ENCODE measurements around the gene PHOSPHO2. TPM values are rescaled to one million over a fixed set of nuclear protein-coding genes. Genes with fewer than 3 reads are reported as not detected.

The PHOSPHO2 gene
- total RNA-seq, 1 donor from 2014 or later = 9.6 TPM

- TF ChIP-seq, protein P1, sequence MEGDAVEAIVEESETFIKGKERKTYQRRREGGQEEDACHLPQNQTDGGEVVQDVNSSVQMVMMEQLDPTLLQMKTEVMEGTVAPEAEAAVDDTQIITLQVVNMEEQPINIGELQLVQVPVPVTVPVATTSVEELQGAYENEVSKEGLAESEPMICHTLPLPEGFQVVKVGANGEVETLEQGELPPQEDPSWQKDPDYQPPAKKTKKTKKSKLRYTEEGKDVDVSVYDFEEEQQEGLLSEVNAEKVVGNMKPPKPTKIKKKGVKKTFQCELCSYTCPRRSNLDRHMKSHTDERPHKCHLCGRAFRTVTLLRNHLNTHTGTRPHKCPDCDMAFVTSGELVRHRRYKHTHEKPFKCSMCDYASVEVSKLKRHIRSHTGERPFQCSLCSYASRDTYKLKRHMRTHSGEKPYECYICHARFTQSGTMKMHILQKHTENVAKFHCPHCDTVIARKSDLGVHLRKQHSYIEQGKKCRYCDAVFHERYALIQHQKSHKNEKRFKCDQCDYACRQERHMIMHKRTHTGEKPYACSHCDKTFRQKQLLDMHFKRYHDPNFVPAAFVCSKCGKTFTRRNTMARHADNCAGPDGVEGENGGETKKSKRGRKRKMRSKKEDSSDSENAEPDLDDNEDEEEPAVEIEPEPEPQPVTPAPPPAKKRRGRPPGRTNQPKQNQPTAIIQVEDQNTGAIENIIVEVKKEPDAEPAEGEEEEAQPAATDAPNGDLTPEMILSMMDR (IDR thresholded peaks at IDR 0.05; ENCODE audit: partially characterized antibody, unreplicated experiment) = no peak
- Mint-ChIP-seq H3K4me1 (ENCODE audit: low read depth, unreplicated experiment) (peaks cover 19% of the 10 kb centered on the region), H3K27ac (ENCODE audit: unreplicated experiment) (peak overlapping the region; percentile 93), H3K4me3 (ENCODE audit: unreplicated experiment) (peak overlapping the region; percentile 65), H3K36me3 (ENCODE audit: unreplicated experiment) (no peaks in the 10 kb centered on the region), H3K9me3 (ENCODE audit: unreplicated experiment) (peaks cover 6% of the 10 kb centered on the region), H3K27me3 (ENCODE audit: unreplicated experiment) (peaks cover 8% of the 10 kb centered on the region)
- DNase-seq = no peak
Measured at GRCh38 chr2:169715379-169716237, 21.3 kb downstream of the PHOSPHO2 start.

- Mint-ChIP-seq H3K9me3 (ENCODE audit: unreplicated experiment) (peaks cover 6% of the 10 kb centered on the region), H3K27ac (ENCODE audit: unreplicated experiment) (peak overlapping the region; percentile 93), H3K27me3 (ENCODE audit: unreplicated experiment) (peaks cover 8% of the 10 kb centered on the region), H3K36me3 (ENCODE audit: unreplicated experiment) (no peaks in the 10 kb centered on the region), H3K4me1 (ENCODE audit: low read depth, unreplicated experiment) (peaks cover 19% of the 10 kb centered on the region), H3K4me3 (ENCODE audit: unreplicated experiment) (peak overlapping the region; percentile 65)
- TF ChIP-seq, protein P1 (IDR thresholded peaks at IDR 0.05; ENCODE audit: partially characterized antibody, unreplicated experiment) = no peak
- peak; percentile 43 for DNase-seq
Measured at GRCh38 chr2:169716238-169716886, 22.1 kb downstream of the PHOSPHO2 start.

DNA sequence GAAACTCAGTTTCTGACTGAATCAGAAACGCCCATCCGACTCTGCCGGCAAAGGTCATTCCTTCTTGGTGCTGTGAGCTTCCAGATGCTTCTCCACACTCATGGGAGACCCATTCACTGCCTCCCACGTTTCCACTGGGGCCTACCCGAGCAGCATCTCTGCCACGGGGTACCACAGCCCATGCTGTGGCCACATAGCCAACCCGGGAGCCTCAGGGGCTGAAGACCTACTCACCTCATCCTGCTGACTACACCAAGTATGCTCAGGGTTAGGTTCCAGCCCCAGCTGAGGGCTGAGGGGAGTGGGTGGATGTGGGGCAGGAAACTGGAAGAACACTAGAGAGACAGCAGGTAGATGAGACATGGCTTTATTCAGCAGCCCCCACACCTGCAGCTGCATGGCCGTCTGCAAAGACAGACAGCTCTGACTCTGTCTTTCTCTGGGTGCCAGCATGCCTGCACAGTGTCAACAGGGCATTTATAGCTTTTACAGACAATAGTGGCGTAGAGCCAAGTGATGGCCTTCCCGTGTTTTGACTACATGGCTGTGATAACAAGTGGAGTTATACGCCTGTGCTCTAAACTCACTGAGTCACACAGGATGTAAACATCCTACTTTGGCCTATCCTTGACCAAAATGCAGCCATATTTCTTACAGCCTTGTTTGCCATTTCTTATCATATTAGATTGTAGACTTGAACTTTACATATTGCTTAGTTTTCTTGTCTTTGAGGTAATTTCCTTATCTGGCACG, 22.8 kb downstream of the PHOSPHO2 start:
- Mint-ChIP-seq H3K4me1 (ENCODE audit: low read depth, unreplicated experiment) (peaks cover 19% of the 10 kb centered on the region), H3K4me3 (ENCODE audit: unreplicated experiment) (no peak overlapping the region), H3K36me3 (ENCODE audit: unreplicated experiment) (no peaks in the 10 kb centered on the region), H3K9me3 (ENCODE audit: unreplicated experiment) (peaks cover 6% of the 10 kb centered on the region), H3K27ac (ENCODE audit: unreplicated experiment) (peak overlapping the region; percentile 82), H3K27me3 (ENCODE audit: unreplicated experiment) (peaks cover 8% of the 10 kb centered on the region)
- DNase-seq = no peak
- TF ChIP-seq, protein P1 (IDR thresholded peaks at IDR 0.05; ENCODE audit: partially characterized antibody, unreplicated experiment) = no peak

DNA sequence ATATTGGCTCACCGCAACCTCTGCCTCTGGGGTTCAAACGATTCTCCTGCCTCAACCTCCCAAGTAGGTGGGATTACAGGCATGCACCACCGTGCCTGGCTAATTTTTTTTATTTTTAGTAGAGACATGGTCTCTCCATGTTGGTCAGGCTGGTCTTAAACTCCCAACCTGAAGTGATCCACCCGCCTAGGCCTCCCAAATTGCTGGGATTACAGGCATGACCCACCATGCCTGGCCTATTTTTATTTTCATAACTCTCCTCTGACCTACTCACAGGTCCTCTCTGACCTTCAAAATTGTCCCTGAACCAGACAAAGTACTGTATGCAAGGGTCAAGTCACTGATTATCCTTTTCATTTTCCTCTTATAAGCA, 23.4 kb downstream of the PHOSPHO2 start:
- Mint-ChIP-seq H3K36me3 (ENCODE audit: unreplicated experiment) (no peaks in the 10 kb centered on the region), H3K27me3 (ENCODE audit: unreplicated experiment) (peaks cover 8% of the 10 kb centered on the region)
- DNase-seq = no peak

More for the DNA sequence above, 23.4 kb downstream of the PHOSPHO2 start:
- Mint-ChIP-seq H3K4me3 (ENCODE audit: unreplicated experiment) (peak overlapping the region; percentile 28), H3K9me3 (ENCODE audit: unreplicated experiment) (peaks cover 6% of the 10 kb centered on the region), H3K27ac (ENCODE audit: unreplicated experiment) (no peak overlapping the region), H3K4me1 (ENCODE audit: low read depth, unreplicated experiment) (peaks cover 19% of the 10 kb centered on the region)
- TF ChIP-seq, protein P1 (IDR thresholded peaks at IDR 0.05; ENCODE audit: partially characterized antibody, unreplicated experiment) = no peak
